Stimulated activated CD8-positive, alpha-beta memory T cell treated with anti-CD3 and anti-CD28 coated beads, Interleukin-12 subunit alpha, Interleukin-12 subunit beta, amount 100 ng/mL, for 24 hours (primary cell): ENCODE results near the gene PBX2.
A peak's percentile ranks its signal among the peaks of the same experiment; 100 is the strongest.
"Not testable (repeated sequence)": the region's sequence is repeated elsewhere in the genome, so short reads cannot be mapped to it uniquely, and the experiment has no call there.

Experiments
- DNase-seq: peaks from one replicate; pipeline ENCODE4 v3.0.0-alpha.2; 2020; ENCODE audit errors: extremely low read depth

Gene PBX2

GRCh38 chr6:32190054-32190851 lies at the start of gene PBX2:
PBX2 (minus strand) TSS chr6:32190202; CDS start chr6:32189915, 287 bp downstream.
- peak; percentile 65 for DNase-seq

GRCh38 chr6:32239462-32239861 lies 49.5 kb upstream of the PBX2 start:
- DNase-seq = no peak

- no peak for DNase-seq
Observed at GRCh38 chr6:32234934-32235333, 44.9 kb upstream of the PBX2 start.

- DNase-seq = no peak
Observed at GRCh38 chr6:32226434-32226833, 36.4 kb upstream of the PBX2 start.

GRCh38 chr6:32224696-32225095 lies 34.7 kb upstream of the PBX2 start:
- DNase-seq = no peak

- no peak for DNase-seq
Observed at GRCh38 chr6:32223258-32224235, 33.5 kb upstream of the PBX2 start, which contains the start of gene NOTCH4. NOTCH4 (minus strand) TSS chr6:32224067; CDS start chr6:32223928, 139 bp downstream.

GRCh38 chr6:32222333-32223230 lies 32.6 kb upstream of the PBX2 start:
- no peak for DNase-seq

- no peak for DNase-seq
Observed at GRCh38 chr6:32220021-32220420, 30.0 kb upstream of the PBX2 start.

- no peak for DNase-seq
Observed at GRCh38 chr6:32218167-32218566, 28.2 kb upstream of the PBX2 start.

- no peak for DNase-seq
Observed at GRCh38 chr6:32216998-32217397, 27.0 kb upstream of the PBX2 start.

- no peak for DNase-seq
Observed at GRCh38 chr6:32216285-32216684, 26.3 kb upstream of the PBX2 start.

- no peak for DNase-seq
Observed at GRCh38 chr6:32215617-32216016, 25.6 kb upstream of the PBX2 start.

- no peak for DNase-seq
Observed at GRCh38 chr6:32214126-32214525, 24.1 kb upstream of the PBX2 start.

GRCh38 chr6:32213649-32214048 lies 23.6 kb upstream of the PBX2 start:
- no peak for DNase-seq

GRCh38 chr6:32212076-32212760 lies 22.2 kb upstream of the PBX2 start:
- DNase-seq = no peak

- DNase-seq = not testable (repeated sequence)
Observed at GRCh38 chr6:32211432-32211831, 21.4 kb upstream of the PBX2 start.

GRCh38 chr6:32210191-32210601 lies 20.2 kb upstream of the PBX2 start:
- no peak for DNase-seq

- no peak for DNase-seq
Observed at GRCh38 chr6:32208996-32209395, 19.0 kb upstream of the PBX2 start.

GRCh38 chr6:32204268-32204715 lies 14.3 kb upstream of the PBX2 start:
- no peak for DNase-seq

GRCh38 chr6:32203426-32204267 lies 13.6 kb upstream of the PBX2 start:
- no peak for DNase-seq
